ENCODE data around the gene MYPN.

DNA sequence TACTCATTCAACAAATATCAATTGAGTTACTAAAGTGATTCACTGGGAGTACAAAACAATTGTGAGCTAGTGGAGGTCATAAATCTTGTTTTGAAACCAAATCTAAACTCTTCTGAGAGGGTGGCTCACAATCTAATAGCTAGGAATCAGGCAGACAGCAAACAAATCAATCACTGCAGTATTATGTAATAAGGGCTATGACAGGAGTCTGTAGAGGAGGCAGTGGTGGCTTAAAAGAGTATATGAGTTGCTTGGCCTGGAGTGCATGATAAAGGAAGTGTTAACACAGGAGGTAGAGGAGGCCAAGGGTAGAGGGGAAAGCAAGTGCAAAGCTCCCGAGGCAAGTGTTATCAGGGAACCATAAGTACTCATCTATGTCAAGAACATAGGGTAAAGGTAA lies 16.5 kb downstream of the MYPN start:
- TF ChIP-seq, protein P1, sequence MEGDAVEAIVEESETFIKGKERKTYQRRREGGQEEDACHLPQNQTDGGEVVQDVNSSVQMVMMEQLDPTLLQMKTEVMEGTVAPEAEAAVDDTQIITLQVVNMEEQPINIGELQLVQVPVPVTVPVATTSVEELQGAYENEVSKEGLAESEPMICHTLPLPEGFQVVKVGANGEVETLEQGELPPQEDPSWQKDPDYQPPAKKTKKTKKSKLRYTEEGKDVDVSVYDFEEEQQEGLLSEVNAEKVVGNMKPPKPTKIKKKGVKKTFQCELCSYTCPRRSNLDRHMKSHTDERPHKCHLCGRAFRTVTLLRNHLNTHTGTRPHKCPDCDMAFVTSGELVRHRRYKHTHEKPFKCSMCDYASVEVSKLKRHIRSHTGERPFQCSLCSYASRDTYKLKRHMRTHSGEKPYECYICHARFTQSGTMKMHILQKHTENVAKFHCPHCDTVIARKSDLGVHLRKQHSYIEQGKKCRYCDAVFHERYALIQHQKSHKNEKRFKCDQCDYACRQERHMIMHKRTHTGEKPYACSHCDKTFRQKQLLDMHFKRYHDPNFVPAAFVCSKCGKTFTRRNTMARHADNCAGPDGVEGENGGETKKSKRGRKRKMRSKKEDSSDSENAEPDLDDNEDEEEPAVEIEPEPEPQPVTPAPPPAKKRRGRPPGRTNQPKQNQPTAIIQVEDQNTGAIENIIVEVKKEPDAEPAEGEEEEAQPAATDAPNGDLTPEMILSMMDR (conservative IDR thresholded peaks at IDR 0.05; ENCODE audit: low read depth in 2 of 2), result no peak
- TF ChIP-seq CREB1 (CRISPR knock-in tag; IDR thresholded peaks at IDR 0.05; ENCODE audit: low read depth) (no peak), ZNF114 (CRISPR knock-in tag; IDR thresholded peaks at IDR 0.05) (no peak), STAT1 (IDR thresholded peaks at IDR 0.05; ENCODE audit: unreplicated experiment) (no peak), POLR2AphosphoS5 (IDR thresholded peaks at IDR 0.05; ENCODE audit: low read depth) (no peak), EZH2phosphoT487 (IDR thresholded peaks at IDR 0.05; ENCODE audit: unreplicated experiment) (no peak), EZH2 (IDR thresholded peaks at IDR 0.05; ENCODE audit: low read depth, unreplicated experiment) (no peak), JUNB (IDR thresholded peaks at IDR 0.05; ENCODE audit: unreplicated experiment) (no peak), ZNF331 (CRISPR knock-in tag; IDR thresholded peaks at IDR 0.05; ENCODE audit: low read depth) (no peak), NANOG (IDR thresholded peaks at IDR 0.05; ENCODE audit: borderline replicate concordance) (no peak)
- TF ChIP-seq, protein P2, sequence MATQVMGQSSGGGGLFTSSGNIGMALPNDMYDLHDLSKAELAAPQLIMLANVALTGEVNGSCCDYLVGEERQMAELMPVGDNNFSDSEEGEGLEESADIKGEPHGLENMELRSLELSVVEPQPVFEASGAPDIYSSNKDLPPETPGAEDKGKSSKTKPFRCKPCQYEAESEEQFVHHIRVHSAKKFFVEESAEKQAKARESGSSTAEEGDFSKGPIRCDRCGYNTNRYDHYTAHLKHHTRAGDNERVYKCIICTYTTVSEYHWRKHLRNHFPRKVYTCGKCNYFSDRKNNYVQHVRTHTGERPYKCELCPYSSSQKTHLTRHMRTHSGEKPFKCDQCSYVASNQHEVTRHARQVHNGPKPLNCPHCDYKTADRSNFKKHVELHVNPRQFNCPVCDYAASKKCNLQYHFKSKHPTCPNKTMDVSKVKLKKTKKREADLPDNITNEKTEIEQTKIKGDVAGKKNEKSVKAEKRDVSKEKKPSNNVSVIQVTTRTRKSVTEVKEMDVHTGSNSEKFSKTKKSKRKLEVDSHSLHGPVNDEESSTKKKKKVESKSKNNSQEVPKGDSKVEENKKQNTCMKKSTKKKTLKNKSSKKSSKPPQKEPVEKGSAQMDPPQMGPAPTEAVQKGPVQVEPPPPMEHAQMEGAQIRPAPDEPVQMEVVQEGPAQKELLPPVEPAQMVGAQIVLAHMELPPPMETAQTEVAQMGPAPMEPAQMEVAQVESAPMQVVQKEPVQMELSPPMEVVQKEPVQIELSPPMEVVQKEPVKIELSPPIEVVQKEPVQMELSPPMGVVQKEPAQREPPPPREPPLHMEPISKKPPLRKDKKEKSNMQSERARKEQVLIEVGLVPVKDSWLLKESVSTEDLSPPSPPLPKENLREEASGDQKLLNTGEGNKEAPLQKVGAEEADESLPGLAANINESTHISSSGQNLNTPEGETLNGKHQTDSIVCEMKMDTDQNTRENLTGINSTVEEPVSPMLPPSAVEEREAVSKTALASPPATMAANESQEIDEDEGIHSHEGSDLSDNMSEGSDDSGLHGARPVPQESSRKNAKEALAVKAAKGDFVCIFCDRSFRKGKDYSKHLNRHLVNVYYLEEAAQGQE (IDR thresholded peaks at IDR 0.05; ENCODE audit: unreplicated experiment), result no peak
- TF ChIP-seq, protein P3, sequence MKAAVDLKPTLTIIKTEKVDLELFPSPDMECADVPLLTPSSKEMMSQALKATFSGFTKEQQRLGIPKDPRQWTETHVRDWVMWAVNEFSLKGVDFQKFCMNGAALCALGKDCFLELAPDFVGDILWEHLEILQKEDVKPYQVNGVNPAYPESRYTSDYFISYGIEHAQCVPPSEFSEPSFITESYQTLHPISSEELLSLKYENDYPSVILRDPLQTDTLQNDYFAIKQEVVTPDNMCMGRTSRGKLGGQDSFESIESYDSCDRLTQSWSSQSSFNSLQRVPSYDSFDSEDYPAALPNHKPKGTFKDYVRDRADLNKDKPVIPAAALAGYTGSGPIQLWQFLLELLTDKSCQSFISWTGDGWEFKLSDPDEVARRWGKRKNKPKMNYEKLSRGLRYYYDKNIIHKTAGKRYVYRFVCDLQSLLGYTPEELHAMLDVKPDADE (IDR thresholded peaks at IDR 0.05), result no peak
